ENCODE data around the gene SYNPO. TPM values are rescaled to one million over a fixed set of nuclear protein-coding genes. Genes with fewer than 3 reads are reported as not detected.

Gene SYNPO
- polyA plus RNA-seq, 1 of the 3 experiments (the other 2 are of a cell fraction) = 5.1 TPM

DNA sequence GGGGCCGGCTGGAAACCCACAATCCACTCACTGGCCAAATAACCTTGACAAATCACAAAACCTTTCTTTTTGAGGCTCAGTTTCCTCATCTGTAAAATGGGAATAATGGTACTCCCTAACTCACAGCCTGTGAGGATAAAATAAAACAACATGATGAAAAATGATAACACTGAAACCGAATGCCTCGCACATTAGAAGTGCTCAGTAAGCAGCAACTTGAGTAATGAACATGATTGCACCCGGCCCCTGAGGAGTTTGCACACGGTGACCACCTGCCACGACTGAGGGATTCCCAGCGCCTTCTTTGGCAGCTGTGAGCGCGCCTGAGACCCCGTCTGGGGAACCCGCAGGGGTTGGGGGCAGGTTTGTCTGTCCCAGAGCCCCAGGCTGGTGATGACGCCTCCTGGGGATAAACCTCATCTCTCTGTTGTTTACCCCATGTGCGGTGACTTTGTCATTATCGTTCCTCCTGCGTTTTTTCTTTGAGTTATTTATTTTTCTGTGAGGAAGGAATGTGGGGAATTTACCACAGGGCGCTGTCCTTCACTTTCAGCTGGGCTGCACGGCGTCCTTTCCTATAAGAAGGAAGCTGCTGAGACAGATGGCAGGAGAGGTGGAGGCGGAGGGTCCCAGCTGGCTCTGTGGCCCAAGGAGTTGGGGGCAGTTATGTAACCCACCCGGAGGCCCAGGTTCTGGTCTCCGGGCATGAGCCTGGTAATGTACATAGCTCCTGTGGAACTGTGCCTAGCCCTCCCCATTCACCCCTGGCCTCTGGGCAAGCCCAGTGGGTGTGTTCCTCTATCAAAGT is 3.0 kb upstream of the SYNPO start (continued):
- TF ChIP-seq, protein P1, sequence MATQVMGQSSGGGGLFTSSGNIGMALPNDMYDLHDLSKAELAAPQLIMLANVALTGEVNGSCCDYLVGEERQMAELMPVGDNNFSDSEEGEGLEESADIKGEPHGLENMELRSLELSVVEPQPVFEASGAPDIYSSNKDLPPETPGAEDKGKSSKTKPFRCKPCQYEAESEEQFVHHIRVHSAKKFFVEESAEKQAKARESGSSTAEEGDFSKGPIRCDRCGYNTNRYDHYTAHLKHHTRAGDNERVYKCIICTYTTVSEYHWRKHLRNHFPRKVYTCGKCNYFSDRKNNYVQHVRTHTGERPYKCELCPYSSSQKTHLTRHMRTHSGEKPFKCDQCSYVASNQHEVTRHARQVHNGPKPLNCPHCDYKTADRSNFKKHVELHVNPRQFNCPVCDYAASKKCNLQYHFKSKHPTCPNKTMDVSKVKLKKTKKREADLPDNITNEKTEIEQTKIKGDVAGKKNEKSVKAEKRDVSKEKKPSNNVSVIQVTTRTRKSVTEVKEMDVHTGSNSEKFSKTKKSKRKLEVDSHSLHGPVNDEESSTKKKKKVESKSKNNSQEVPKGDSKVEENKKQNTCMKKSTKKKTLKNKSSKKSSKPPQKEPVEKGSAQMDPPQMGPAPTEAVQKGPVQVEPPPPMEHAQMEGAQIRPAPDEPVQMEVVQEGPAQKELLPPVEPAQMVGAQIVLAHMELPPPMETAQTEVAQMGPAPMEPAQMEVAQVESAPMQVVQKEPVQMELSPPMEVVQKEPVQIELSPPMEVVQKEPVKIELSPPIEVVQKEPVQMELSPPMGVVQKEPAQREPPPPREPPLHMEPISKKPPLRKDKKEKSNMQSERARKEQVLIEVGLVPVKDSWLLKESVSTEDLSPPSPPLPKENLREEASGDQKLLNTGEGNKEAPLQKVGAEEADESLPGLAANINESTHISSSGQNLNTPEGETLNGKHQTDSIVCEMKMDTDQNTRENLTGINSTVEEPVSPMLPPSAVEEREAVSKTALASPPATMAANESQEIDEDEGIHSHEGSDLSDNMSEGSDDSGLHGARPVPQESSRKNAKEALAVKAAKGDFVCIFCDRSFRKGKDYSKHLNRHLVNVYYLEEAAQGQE (IDR thresholded peaks at IDR 0.05; ENCODE audit: low read depth, low read length) = peak; percentile 94
- TF ChIP-seq TEAD4 (IDR thresholded peaks at IDR 0.05; ENCODE audit: borderline replicate concordance, insufficient read depth) (peak; percentile 95), FOSL2 (IDR thresholded peaks at IDR 0.05; ENCODE audit: borderline replicate concordance, low read depth) (peak; percentile 30; the same call in 1 of the 2 replicates), CHD2 (IDR thresholded peaks at IDR 0.05; ENCODE audit: low read length, partially characterized antibody) (no peak), EP300 (IDR thresholded peaks at IDR 0.05; ENCODE audit: borderline replicate concordance in 1 of 2, low read depth in 1 of 2, low read length in 1 of 2) (peak in 1 of 2 experiments; percentile 61; a peak in 1 of 4 replicates), NRF1 (IDR thresholded peaks at IDR 0.05; ENCODE audit: low read depth, low read length) (no peak), EZH2phosphoT487 (IDR thresholded peaks at IDR 0.05; ENCODE audit: borderline replicate concordance, low read depth) (no peak), MEF2A (IDR thresholded peaks at IDR 0.05; ENCODE audit: borderline replicate concordance, low read depth) (no peak), RFX5 (IDR thresholded peaks at IDR 0.05; ENCODE audit: low read length) (no peak)
- TF ChIP-seq, protein P2, sequence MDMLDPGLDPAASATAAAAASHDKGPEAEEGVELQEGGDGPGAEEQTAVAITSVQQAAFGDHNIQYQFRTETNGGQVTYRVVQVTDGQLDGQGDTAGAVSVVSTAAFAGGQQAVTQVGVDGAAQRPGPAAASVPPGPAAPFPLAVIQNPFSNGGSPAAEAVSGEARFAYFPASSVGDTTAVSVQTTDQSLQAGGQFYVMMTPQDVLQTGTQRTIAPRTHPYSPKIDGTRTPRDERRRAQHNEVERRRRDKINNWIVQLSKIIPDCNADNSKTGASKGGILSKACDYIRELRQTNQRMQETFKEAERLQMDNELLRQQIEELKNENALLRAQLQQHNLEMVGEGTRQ (IDR thresholded peaks at IDR 0.05; ENCODE audit: borderline replicate concordance, low read depth, low read length) = no peak

DNA sequence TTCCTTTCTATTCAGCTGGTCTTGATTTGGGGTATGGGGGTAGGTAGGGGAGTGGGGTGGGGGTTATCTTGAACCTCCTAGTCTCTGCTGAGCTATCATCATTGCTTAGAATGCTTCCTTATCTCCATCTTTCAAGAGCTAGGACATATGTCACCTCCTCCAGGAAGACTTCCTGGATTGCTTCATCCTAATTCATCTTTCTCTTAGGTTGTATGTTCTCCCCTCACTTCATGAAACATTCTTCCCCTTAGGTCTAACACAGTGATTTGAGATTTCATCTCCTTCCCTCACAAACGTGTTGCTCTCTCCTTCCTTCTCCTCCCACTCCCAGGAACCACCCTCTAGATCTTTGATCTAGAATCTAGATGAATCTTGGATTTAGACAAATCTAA is 2.4 kb upstream of the SYNPO start:
- Histone ChIP-seq H3K9ac (no peak overlapping the region), H3K4me2 (peak overlapping the region; percentile 57; the same call in 1 of the 2 replicates)
- POLR2A ChIA-PET = no interaction called here

More for the DNA sequence above, 2.4 kb upstream of the SYNPO start:
- no peak overlapping the region for H3K4me3 ChIP-seq (ENCODE audit: low read depth in 2 of 2, low read length in 1 of 2)
- CTCF ChIA-PET = interaction anchor here (1.2 to 3.1 kb wide), 4 partner anchors 12 to 76 kb away, joined by 7 to 8 read pairs (median 7); no protein-coding TSS in a partner anchor
- peaks cover 10% of the 10 kb centered on the region; the same call in 1 of the 2 replicates for H3K79me2 ChIP-seq (ENCODE audit: insufficient read depth)
- no peaks in the 10 kb centered on the region for H4K20me1 ChIP-seq (ENCODE audit: insufficient read depth)
- H3K4me1 ChIP-seq (ENCODE audit: control insufficient read depth in 1 of 2, insufficient read depth in 2 of 2, low read depth in 1 of 2, low read length in 1 of 2) = peaks cover 58 to 71% of the 10 kb centered on the region in 2 experiments
- no peak overlapping the region for H2AFZ ChIP-seq (ENCODE audit: low read depth)
- peaks cover 48% of the 10 kb centered on the region for H3F3A ChIP-seq (replicated peaks; ENCODE audit: insufficient read depth)
- no peaks in the 10 kb centered on the region for H3K36me3 ChIP-seq (replicated peaks in 1 of 2; ENCODE audit: control insufficient read depth in 1 of 2, insufficient read depth in 2 of 2, low read length in 1 of 2)
- H3K9me2 ChIP-seq = no peaks in the 10 kb centered on the region
- WGBS (ENCODE audit: low lambda C conversion rate) = 58% methylated on average over 1 of the region's 1 CpG
- no peak for TF ChIP-seq NRF1 (IDR thresholded peaks at IDR 0.05; ENCODE audit: low read depth, low read length)
- peak; percentile 46; the same call in 1 of the 2 replicates for TF ChIP-seq RCOR1 (IDR thresholded peaks at IDR 0.05; ENCODE audit: low read length)
- H3K27me3 ChIP-seq (ENCODE audit: insufficient read depth) = no peaks in the 10 kb centered on the region
- DNase-seq = no peak
- no peaks in the 10 kb centered on the region for H3K9me3 ChIP-seq
- peak overlapping the region; percentile 68 to 94; a peak in 3 of 4 replicates for H3K27ac ChIP-seq (ENCODE audit: low read depth in 2 of 2, low read length in 1 of 2)

All from SK-N-SH (cell line).